A673 (cell line): Measurements from ENCODE around the gene MTHFD1L.

ENCODE experiments used
- EZH2 ChIP-seq: fragments of 200-600 bp; sonication (generic); IDR thresholded peaks from 2 replicates; pipeline ENCODE4 v1.6.1; 2017; ENCODE audit warnings: borderline replicate concordance, low read depth, mild to moderate bottlenecking, mixed read lengths, antibody characterized with exemption, low read length; ENCODE audit not compliant: poor library complexity, severe bottlenecking
- TF ChIP-seq, protein P1 (sequence below): fragments of 300-800, 200-600 bp; sonication (generic); conservative IDR thresholded peaks from 2 replicates; pipeline ENCODE4 v1.5.1; 2017; ENCODE audit warnings: low read depth, mild to moderate bottlenecking, antibody characterized with exemption, low read length, moderate library complexity, mixed read lengths

DNA sequence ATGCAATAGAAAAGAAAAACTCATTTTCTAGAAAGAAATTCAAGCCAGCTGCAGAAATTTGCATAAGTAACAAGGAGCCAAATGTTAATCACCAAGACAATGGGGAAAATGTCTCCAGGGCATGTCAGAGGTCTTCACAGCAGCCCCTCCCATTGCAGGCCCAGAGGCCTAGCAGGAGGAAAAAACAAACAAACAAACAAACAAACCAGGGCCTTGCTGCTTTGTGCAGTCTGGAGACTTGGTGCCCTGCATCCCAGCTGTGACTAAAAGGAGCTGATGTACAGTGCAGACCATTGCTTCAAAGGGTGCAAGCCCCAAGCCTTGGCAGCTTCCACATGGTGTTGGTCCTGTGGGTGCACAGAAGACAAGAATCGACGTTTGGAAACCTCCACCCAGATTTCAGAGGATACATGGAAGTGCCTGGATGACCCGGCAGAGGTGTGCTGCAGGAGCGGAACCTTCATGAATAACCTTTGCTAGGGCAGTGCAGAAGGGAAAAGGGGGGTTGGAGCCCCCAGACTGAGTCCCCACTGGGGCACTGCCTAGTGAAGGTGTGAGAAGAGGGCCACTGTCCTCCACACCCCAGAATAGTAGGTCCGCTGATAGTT lies 263.4 kb downstream of the MTHFD1L start:
- TF ChIP-seq, protein P1, sequence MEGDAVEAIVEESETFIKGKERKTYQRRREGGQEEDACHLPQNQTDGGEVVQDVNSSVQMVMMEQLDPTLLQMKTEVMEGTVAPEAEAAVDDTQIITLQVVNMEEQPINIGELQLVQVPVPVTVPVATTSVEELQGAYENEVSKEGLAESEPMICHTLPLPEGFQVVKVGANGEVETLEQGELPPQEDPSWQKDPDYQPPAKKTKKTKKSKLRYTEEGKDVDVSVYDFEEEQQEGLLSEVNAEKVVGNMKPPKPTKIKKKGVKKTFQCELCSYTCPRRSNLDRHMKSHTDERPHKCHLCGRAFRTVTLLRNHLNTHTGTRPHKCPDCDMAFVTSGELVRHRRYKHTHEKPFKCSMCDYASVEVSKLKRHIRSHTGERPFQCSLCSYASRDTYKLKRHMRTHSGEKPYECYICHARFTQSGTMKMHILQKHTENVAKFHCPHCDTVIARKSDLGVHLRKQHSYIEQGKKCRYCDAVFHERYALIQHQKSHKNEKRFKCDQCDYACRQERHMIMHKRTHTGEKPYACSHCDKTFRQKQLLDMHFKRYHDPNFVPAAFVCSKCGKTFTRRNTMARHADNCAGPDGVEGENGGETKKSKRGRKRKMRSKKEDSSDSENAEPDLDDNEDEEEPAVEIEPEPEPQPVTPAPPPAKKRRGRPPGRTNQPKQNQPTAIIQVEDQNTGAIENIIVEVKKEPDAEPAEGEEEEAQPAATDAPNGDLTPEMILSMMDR = no peak
- no peak for TF ChIP-seq EZH2
